Right renal cortex interstitium (tissue), 3 donors: Measurements from ENCODE around the gene CCL14. TPM values are rescaled to one million over a fixed set of nuclear protein-coding genes. Genes with fewer than 3 reads are reported as not detected.
"Not testable (repeated sequence)": the region's sequence is repeated elsewhere in the genome, so short reads cannot be mapped to it uniquely, and the experiment has no call there.

Experiments
- DNase-seq, 3 donors: peaks; one replicate each; pipeline ENCODE4 v3.0.0-alpha.2; 2013; ENCODE audit warnings: low read depth in 3 of 3, low spot score in 2 of 3
- polyA plus RNA-seq, 3 donors: library from polyadenylated mRNA; unstranded; fragments of 120-200 nt; gene quantifications; one replicate each; pipeline ENCODE4 v1.2.1, GENCODE V29; 2013; ENCODE audit not compliant: insufficient read length in 3 of 3

The CCL14 gene
- polyA plus RNA-seq, 3 donors = 14.1 to 25.3 (median 16.3) TPM

GRCh38 chr17:35995346-35995745, 8.8 kb upstream of the CCL14 start:
- not testable (repeated sequence) for DNase-seq

- no peak for DNase-seq
Measured at GRCh38 chr17:35991075-35991474, 4.5 kb upstream of the CCL14 start.

- DNase-seq = no peak
Measured at GRCh38 chr17:35988164-35988563, 1.6 kb upstream of the CCL14 start.

- no peak for DNase-seq
Measured at GRCh38 chr17:35984140-35984539, 2.4 kb downstream of the CCL14 start.

- no peak for DNase-seq
Measured at GRCh38 chr17:35982409-35983191, 3.9 kb downstream of the CCL14 start.

- no peak for DNase-seq
Measured at GRCh38 chr17:35981908-35982330, 4.6 kb downstream of the CCL14 start.

- DNase-seq = no peak
Measured at GRCh38 chr17:35981246-35981645, 5.3 kb downstream of the CCL14 start, which contains the start of gene CCL16. TSS of gene CCL16 (minus strand) at chr17:35981497. CDS start at chr17:35981420, 77 bp downstream.

GRCh38 chr17:35978346-35978745, 8.2 kb downstream of the CCL14 start:
- DNase-seq = no peak

GRCh38 chr17:35977509-35977908, 9.0 kb downstream of the CCL14 start:
- no peak for DNase-seq

GRCh38 chr17:35973333-35974260, 12.9 kb downstream of the CCL14 start:
- DNase-seq = no peak

- DNase-seq = no peak
Measured at GRCh38 chr17:35972945-35973332, 13.6 kb downstream of the CCL14 start.

- DNase-seq = no peak
Measured at GRCh38 chr17:35972535-35972934, 14.0 kb downstream of the CCL14 start.

- no peak for DNase-seq
Measured at GRCh38 chr17:35972066-35972465, 14.5 kb downstream of the CCL14 start.

GRCh38 chr17:35969558-35970380, 16.8 kb downstream of the CCL14 start:
- DNase-seq = peak; percentile 65 to 73 (median 73)

GRCh38 chr17:35968520-35969054, 17.9 kb downstream of the CCL14 start:
- no peak for DNase-seq

- no peak for DNase-seq
Measured at GRCh38 chr17:35965272-35965671, 21.3 kb downstream of the CCL14 start.

GRCh38 chr17:35963663-35964062, 22.9 kb downstream of the CCL14 start:
- DNase-seq = no peak

GRCh38 chr17:35953720-35954119, 32.8 kb downstream of the CCL14 start:
- DNase-seq = no peak

GRCh38 chr17:35949401-35949800, 37.1 kb downstream of the CCL14 start:
- DNase-seq = no peak

GRCh38 chr17:35948092-35948491, 38.4 kb downstream of the CCL14 start:
- DNase-seq = no peak
